NCI-H69 (cell line): Measurements from ENCODE around the gene SCAMP2.
"Not testable (repeated sequence)": the region's sequence is repeated elsewhere in the genome, so short reads cannot be mapped to it uniquely, and the experiment has no call there.

ENCODE experiments used
- DNase-seq: peaks from one replicate; lab custom pipeline; 2025; lab: John Stamatoyannopoulos, UW

The SCAMP2 gene, protein sequence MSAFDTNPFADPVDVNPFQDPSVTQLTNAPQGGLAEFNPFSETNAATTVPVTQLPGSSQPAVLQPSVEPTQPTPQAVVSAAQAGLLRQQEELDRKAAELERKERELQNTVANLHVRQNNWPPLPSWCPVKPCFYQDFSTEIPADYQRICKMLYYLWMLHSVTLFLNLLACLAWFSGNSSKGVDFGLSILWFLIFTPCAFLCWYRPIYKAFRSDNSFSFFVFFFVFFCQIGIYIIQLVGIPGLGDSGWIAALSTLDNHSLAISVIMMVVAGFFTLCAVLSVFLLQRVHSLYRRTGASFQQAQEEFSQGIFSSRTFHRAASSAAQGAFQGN

DNA sequence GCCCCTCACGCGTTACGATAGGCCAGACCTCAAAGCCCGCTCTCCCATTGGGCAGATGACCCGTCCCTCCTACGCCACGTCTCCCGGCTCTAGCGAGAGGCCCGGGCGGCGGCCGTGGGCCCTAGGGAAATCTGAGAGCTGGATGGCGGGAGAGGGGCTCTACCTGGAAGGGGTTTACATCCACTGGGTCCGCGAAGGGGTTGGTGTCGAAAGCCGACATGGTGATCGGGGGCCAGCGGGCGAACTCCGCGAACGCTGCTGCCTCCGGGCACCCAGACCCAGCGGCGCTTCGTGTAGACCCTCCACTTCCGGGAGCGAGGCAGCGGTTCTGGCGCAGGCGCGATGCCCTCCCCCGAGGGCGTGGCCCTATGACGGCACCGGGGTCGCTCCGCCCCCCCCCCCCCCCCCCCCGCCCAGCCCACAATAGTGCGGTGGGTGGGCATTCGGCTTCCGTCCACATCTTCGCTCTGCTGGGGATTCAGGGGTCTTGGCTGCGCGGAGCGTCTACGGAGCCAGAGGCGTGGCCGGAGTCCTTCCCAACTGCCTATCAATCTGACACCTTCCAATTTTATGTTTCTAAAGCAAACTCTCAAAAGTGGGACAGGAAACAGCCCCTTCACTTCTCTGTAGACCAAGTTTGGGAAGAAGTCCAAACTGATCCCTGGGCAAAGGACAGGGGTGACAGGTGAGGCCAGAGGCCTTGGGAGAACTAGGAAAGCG lies at the start of gene SCAMP2:
TSS of gene SCAMP2 (minus strand) at position 330 of the 720 bp plus-strand sequence. CDS start at position 220, 110 bp downstream.
- peak; percentile 92 for DNase-seq

DNA sequence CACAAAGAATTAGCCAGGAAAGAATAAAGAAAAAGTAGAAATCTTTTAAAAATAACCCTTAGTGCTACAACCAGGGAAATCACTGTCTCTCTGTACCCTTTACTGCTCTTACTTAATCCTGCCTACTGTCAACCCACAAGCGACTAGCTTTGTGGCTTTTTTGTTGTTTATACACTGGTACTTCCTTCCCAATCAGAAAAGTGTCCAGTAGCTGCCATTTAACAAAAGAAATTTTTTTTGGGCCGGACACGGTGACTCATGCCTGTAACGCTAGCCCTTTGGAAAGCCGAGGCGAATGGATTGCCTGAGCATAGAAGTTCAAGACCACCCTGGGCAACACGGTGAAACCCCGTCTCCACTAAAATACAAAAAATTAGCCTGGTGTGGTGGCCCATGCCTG lies 47.3 kb upstream of the SCAMP2 start:
- DNase-seq, result no peak

DNA sequence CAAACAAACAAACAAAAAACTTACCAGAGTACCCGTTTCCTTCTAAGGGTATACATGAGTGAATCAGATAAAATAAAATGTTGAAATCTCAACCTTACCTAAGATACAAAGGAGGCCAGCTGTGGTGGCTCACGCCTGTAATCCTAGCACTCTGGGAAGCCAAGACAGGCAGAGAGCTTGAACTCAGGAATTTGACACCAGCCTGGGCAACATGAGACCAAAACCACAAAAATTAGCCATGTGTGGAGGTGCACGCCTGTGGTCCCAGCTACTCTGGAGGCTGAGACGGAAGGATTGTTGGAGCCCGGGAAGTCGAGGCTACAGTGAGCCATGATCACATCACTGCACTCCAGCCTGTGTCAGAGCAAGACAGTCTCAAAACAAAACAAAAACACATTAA lies 44.5 kb upstream of the SCAMP2 start:
- no peak for DNase-seq

DNA sequence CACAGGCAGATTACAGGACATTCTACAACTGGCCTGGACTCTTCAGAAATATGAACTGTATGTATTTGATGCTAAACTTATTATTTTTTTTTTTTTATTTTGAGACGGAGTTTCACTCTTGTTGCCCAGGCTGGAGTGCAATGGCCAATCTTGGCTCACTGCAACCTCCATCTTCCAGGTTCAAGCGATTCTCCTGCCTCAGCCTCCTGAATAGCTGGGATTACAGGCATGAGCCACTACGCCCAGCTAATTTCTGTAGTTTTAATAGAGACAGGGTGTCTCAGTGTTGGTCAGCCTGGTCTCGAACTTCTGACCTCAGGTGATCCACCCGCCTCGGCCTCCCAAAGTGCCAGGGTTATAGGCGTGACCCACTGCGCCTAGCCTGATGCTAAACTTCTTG lies 40.6 kb upstream of the SCAMP2 start:
- DNase-seq, result not testable (repeated sequence)

DNA sequence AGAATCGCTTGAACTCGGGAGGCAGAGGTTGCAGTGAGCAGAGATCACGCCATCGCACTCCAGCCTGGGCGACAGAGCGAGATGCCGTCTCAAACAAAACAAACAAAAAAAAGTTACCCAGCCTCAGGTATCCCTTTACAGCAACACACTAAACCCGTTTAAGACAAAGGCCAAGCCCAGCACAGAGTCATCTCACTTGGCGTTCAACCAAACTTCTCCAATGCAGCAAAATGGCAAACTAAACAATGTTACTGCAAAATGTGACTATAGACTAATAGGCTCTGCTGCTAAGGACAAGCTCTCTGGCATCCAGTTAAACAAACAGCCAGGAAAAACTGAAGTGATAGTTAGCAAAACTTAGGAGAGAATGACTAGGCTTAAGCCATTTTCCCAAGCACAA lies 39.9 kb upstream of the SCAMP2 start:
- no peak for DNase-seq

DNA sequence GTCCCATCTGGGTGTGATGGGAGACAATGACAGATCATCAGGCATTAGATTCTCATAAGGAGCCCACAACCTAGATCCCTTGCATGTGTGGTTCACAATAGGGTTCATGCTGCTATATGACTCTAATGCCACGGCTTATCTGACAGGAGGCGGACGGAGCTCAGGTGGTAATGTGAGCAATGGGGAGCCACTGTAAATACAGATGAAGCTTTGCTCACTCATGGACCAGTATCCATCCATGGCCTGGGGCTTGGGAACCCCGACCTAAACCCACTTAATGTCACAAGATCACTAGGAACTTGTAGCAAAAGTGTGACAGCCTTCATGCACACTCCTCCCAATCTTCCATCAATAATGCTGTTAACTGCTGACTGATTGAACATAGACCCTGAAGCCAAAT lies 35.5 kb upstream of the SCAMP2 start:
- DNase-seq, result no peak

DNA sequence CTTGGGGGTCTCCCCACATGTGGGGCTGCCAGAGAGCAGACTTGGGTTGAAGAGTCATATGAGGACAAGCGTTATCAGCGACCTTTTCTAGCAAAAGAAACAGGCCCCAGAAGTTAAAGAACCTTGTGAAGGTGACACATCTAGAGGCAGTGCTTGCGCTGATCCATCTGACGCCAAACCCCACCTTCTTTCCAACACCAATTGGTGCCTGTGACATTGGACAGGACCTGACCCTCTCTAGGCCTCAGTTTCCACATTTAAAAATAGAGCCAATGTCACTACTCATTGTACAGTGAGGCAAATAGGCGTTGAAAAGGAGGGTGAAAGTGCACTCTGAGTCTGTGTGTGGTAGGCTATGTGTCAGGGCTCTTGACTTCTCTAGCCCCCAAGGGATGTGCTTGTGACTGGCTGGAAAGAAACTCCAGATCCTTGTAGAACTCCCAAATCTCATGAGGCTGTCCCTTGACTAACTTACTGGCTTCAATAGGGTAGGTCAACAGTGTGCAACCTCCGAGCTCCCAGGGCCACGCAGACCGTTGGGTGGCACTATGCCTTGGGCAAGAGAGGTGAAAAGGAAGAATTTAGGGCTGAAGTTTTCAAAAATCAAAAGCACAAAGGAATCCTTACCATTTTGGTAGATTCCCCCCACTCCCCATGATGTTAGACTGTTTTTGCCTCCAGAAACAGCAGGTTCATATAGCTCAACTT lies 34.2 kb upstream of the SCAMP2 start:
- DNase-seq, result peak; percentile 44

DNA sequence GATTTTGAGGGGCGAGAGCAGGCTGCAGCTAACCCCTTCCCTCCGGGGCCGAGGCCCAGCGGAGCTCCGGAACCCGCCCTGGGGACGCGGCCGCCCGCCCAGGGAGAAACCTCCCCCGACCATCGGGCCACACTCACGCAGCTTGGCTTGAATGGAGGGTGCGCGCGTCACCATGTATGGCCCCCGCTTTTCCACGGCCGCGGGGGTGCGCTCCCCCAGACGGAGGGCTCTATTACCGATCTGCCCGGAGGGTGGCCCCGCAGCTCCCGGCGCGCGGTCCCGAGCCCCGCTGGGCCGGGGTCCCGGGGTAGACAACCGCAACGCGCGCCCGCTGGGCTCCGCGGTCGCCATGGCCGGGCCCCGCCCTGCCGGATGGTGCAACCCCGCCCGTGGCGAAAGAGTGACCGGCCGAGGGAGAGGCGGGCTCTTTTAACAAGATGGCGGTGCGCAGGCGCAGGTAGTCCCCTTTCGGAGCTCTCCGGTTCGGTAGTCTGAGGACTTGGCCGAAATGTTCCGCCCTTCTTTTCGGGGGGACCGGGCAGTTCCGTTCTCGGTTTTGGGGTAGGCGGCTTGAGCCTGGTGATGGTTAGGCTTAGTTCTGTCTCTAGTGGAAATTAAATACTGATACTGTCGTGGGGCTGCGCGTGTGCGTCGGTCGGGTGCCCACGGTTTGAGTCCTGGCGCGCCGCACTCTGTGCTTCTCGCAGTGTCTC lies 33.4 kb upstream of the SCAMP2 start, which contains the start of gene FAM219B:
TSS of gene FAM219B (minus strand) at position 402 of the 713 bp plus-strand sequence. CDS start at position 351, 51 bp downstream.
- peak; percentile 89 for DNase-seq

DNA sequence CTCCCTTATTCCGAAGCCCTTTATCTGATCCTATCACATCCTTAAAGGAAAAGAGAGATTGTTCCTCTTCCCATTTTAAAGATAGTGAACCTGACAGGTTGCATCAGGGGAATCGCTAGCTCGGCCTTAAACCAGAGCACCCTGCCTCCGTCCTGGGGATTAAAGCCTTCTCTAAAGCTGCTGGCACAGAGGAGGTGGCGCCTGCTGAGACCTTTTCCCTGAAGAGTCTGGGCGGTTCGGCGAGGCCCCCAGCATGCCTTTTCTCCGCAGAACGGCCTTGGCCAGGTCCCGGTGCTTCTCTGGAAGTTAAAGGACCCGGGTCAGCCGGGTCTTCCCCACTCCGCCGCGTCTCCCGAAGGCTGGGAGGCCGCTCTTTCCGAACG lies 32.9 kb upstream of the SCAMP2 start:
- DNase-seq, result peak; percentile 44

DNA sequence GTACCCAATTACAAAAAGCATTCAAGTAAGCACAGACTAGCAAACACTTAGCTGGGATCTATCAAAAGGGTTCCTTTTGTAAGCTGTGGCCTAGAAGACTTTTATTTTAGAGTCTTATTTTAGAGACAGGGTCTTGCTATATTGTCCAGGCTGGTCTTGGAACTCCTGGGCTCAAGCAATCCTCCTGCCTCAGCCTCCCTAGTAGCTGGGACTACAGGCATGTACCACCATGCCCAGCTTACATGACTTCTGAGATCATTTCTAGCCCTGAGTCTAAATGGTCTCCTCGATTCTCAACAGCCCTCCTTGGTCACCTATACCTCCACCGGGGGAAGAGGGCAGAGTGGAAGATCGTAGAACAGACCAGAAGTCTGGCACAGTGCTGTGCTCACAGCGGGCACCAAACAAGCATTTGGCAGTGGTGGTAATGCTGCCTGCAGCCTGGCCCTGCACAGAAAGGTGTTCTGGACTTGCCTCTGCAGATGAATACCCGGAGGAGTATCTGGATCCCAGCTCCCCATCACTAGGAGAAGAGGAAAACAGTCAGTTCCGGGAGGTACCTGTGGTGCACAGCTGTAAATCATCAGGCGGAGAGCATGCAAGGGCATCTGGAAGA lies 31.1 kb upstream of the SCAMP2 start:
- no peak for DNase-seq

DNA sequence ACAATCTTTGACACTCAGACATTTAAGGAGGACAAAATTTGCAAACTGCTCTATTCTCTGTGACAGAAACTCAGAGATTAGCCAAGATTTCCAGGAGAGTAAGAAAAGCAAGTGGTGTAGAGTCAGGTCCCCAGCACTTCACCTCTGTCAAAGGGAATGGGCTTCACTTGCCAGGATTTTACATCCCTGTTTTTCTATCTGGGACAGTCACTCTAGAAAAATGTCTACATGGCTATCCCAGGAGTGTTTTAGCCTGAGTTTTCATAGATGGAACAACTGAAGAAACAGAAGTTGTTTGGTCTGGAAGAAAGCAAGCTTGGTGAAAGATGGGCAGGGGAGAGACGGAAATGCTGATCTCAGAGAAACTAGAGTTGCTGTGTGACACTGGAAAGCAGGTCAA lies 30.5 kb upstream of the SCAMP2 start:
- no peak for DNase-seq

DNA sequence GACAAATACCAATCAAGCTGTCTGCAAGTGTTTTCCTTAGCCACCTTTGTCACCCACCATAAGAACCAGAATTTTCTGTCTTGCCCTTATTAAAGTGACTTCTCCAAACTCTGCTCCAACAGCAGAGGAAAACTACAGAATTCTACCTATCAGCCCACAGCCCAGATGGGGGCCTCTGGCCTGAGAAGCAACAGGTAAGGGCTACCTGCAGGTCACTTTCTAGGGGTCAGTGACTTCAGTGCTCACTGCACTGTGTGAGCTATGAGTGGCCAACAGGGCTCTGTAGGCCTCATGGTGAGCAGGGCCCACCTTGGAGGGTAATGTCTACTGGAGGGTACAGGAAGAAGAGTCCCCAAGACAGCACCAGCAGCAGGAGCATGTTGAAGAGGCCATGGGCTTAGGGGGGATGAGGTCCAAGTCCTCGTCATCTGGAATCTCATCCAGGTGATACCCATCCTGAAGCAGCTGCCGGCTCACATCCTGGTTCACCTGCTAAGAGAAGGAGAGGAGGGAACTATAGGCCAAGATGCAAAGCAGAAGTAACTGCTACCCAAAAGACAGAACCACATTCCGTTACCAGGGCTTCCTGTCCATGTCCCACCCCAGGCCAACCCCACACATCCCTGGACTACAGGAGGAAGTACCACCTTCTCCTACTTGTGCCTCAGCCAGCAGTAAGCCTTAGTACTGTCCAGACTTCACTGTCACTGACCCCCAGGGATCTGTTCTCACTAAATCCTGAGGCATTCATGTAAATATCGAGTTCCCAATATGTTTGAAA lies 29.3 kb upstream of the SCAMP2 start:
- no peak for DNase-seq

DNA sequence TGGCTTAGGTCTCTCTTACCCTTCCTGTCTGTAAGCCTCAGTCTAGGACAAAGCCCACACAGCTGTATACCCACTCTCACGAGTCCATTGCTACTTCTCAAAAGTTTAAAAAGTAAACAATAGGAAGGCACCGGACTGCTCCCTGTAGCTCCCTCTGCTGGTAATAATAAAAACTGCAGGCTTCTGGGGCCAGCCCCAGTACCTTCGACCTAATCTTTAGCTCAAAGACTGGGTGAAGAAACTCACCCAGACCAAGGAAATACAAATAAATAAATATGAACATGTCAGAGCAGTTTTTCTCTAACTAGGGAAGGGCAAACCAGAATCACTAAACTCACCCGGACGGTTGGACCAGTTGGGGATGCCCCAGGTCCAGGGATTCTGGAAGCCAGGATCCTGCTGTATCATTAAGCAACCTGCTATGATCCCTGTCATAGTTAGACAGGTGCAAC lies 28.5 kb upstream of the SCAMP2 start:
- peak; percentile 25 for DNase-seq

DNA sequence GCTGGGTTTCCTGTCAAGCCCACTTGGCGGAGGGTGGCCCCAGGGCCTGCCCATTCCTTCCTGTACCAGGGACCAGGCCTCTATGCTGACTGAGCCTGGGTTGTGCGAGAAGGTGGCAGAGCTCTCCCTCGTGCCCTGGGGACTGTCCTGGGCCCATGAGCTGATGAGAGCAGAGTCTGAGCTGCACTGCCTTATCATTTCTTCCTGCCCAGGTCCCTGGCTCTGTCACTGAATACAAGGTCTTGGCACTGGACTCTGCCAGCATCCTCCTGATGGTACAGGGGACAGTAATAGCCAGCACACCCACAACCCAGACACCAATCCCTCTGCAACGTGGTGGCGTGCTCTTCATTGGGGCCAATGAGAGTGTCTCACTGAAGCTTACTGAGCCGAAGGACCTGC lies 24.1 kb upstream of the SCAMP2 start:
- no peak for DNase-seq

DNA sequence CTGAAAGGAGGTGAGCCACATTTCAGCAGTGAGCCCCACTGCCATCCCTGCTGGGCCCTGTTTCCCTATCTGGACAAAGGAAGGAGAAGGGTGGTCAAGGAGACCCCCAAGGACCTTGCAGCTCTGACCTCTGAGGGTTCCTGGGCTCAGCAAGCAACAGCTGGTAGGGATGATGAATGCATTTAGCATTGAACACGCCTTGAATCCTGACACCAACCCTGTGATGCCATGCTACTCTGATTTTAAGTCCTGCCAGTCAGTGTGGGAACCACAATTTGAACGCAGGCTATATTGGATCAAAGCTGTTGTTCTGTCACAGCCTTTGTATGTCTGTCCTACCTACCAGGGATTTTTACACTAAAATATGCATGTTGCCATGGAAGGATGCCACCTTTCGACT lies 23.2 kb upstream of the SCAMP2 start:
- DNase-seq, result no peak

DNA sequence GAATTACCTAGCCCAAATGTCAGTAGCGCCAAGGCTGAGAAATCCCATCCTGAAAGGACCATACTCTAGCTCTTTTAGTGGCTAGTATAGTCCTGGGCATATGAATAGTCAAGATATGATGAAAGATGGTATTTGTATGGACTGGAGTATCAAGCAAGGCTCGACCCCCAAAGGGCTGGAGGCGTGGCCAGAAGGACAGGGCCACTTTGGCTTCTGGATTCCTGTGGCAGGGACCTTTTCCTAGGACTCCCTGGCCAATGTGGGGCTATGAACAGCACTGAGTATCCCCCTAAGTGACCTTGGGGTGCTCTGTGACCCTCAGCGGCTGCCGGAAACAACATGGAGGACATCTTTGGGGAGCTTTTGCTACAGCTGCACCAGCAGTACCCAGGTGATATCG lies 22.7 kb upstream of the SCAMP2 start:
- no peak for DNase-seq

DNA sequence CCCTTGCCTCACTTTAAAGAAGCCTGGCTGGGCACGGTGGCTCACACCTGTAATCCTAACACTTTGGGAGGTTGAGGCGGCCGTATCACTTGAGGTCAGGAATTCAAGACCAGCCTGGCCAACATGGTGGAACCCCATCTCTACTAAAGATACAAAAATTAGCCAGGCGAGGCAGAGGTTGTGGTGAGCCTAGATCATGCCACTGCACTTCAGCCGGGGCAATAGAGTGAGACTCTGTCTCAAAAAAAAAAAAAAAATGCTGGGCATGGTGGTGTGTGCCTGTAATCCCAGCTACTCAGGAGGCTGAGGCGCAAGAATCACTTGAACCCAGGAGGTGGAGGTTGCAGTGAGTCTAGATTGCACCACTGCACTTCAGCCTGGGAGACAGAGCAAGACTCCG lies 21.2 kb upstream of the SCAMP2 start:
- not testable (repeated sequence) for DNase-seq

DNA sequence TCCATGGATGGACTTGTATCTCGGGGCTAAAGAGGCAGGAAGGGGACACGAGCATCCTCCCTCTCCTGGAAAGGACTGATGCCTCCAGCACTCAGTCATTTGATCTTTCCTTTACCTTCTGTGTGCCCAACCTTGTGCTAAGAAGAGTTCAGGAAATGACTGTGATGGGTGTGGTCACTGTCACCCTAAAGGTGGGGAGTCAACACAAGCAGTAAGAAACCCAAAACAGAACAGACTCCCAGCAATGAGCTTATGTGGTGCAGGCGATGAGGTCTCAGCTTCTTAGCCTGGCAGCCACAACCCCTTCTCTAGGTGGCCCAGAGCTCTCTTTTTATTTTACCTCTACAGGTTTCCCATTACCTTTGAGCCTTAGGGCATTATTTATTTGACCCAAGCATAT lies 20.5 kb upstream of the SCAMP2 start:
- no peak for DNase-seq

DNA sequence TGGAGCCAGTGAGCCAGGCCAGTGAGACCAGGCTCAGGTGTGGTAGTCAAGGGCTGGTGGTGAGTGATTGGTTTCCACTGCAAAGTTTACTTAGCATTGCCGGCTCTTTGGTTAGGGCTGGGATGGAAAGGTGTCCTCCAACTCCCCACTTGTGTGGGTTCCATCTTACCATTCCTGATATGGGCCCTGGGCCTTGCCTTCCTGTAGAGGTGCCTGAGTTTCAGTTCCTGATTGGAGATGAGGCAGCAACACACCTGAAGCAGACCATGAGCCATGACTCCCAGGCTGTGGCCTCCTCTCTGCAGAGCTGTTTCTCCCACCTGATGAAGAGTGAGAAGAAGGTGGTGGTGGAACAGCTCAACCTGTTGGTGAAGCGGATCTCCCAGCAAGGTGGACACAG lies 19.8 kb upstream of the SCAMP2 start:
- no peak for DNase-seq

DNA sequence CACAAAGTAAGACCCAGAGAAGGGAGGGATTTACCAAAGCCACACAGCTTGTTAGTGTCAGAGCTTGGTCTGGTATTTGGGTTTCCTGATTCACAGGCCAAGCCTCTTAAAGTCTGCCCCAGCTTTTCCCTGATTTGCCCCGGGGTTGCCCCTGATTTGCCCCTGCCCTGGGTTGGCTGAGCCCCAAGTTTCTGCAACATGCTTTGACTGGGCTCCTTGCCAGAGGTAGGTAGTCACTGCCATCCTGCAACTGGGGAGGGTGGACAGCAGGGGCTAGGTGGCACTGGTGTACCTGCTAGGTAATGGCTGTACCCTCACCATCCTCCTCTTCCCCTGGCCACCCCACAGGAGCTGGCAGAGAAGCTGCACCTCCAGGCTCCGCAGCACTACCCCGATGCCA lies 19.1 kb upstream of the SCAMP2 start:
- DNase-seq, result peak; percentile 9

DNA sequence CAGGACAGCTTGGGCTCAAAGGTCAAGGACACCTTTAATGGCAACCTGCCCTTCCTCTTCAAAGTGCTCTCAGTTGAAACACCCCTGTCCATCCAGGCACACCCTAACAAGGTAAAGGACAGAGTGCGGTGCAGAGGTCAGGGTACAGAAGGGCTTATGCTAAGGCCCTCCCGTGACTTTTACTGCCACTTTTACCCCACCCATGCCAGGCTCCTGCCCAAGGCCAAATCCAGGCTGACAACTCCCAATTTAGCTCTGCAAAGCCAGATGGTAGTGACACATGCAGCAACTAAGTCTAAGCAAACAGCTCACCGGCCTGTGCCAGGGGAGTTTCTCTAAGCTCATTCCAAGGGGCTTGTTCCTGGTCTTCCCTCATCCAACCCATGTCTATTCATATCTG lies 18.3 kb upstream of the SCAMP2 start:
- DNase-seq, result no peak
